SK-N-DZ (cell line): ENCODE results near the gene ZNF318.
"Not testable (repeated sequence)": the region's sequence is repeated elsewhere in the genome, so short reads cannot be mapped to it uniquely, and the experiment has no call there.

Experiments used
- DNase-seq: peaks from one replicate; pipeline ENCODE4 v3.0.0-alpha.2; 2015; ENCODE audit warnings: low spot score

Gene ZNF318

DNA sequence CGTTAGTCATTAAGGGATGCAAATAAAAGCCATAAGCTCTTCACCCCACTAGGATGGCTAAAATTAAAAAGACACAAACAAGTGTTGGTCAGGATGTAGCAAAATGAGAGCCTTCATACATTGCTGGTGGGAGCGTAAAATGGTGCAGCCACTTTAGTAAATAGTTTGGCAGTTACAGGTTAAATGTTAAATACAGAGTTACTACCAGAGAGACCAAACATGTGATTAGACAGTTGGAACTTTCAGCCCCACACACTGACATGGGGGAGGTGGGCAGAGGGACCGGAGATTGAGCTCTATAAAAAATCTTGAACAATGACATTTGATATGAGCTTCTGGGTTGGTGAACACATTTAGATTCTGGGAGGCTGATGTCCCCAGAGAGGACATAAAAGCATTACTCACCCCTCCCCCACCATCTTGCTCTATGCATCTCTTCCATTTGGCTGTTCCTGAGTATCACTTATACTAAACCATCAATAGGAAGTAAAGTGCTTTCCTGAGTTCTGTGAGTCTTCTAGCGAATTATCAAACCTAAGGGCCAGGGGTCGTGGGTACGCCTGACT, 20.4 kb upstream of the ZNF318 start:
- DNase-seq, result no peak

DNA sequence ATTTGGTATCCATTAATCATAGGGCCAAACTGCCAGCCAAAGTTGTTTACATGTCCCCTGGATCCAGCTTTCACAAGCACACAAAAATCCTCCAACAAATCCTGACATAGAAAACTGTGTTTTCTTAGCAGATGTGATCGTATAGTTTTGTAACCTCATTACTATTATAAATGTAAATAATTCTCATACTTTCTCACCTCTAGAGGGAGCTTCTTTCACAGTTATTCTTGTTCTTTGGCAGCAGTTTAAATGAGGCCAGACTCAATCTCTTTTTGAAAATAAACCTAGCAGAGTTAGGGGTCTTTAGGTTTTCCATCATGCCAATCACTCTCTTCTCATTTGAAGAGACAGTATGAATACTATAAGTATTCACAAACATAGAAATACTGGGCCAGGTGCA, 17.0 kb upstream of the ZNF318 start:
- no peak for DNase-seq

DNA sequence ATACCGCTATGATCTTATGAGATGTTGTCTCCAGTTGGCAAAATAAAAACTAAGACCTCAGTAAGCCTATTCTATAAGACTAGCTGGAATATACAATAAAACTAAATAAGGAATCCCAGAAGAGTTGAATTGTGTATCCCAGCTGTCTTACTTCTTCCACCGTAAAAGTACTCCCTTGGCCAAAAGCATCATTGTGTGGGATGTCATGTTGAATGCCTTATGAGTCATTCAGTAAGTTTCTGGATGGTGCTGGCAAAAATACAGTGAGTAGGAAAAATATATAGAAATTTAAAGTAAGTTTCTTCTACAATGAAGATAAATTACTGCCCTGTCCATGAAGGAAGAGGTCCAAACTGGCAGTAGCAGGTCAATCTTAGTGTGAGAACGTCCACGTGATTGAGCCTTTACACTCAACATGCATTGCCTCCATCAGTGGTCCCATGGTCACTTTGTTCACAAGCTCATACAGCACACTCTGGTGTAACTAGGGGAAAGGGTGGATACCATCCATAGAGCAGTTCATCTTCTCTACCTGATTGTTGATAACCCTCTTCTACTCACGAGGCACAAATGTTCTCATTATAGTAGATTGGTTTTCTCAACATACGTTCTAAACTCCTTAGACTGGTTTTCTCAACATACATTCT, 13.7 kb upstream of the ZNF318 start:
- no peak for DNase-seq

DNA sequence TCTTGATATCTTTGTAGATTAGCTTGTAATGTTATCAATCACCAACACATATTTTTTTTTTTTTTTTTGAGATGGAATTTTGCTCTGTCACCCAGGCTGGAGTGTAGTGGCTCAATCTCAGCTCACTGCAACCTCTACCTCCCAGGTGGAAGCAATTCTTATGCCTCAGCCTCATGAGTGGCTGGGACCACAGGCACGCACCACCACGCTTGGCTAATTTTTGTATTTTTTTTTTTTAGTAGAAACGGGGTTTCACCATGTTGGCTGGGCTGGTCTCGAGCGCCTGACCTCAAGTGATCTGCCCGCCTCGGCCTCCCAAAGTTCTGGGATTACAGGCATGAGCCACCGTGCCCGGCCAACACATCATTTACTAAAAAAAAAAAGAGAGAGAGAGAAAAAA, 11.4 kb upstream of the ZNF318 start:
- DNase-seq, result not testable (repeated sequence)

DNA sequence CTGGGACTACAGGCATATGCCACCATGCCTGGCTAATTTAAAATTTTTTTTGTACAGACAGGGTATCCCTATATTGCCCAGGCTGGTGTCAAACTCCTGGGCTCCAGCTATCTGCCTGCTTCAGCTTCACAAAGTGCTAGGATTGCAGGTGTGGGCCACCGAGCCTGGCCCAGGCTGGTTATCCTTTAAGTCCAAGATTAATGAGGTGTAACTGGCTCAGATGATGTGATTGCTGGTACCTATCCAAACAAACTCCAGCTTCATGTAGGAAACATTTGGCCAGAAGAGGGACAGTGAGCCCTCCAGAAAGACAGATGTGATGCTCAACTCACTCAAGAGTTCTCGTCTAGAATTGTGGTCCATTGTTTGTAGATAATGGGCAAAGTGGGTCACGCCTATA, 9.2 kb upstream of the ZNF318 start:
- no peak for DNase-seq

DNA sequence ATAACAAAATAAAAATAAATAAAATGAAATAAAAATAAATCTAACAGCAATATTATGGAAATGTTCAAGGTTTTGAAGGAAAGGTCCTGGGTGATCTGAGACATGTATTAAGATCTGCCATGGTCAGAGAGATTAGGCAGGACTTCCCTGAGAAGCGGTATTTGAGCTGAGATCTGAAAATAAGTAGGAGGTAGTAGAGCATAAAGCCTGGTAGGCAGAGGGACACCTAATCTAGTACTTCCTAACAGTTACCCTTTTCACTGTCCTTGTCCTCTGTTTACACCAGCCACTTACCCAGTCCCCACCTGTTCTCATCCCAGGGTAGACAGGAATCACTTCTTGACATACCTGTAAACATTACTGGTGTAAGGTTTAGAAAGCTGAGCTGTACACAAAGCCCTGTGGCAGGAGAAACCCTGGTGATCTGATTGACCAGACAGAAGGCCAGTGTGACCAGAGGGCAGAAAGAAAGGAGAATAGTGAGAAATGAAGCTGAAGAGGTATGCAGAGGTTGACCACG, 8.3 kb upstream of the ZNF318 start:
- DNase-seq, result no peak

DNA sequence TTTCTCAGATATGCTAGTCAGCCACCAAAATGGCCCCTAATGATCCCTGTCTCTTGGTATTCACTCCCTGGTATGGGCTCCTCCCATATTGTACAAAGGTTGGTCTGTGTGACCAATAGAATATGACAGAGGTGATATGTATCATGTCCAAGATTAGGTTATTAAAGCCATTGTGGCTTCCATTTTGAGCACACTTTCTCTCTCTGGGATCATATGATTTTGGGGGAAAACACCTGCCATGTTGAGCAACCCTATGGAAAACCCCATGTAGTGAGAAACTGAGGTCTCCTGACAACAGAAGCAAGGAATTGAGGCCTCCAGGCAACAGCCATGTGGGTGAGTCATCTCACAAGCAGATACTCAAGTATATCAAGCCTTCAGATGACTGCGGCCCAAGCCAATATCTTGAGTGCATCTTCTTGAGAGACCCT, 7.1 kb upstream of the ZNF318 start:
- DNase-seq, result no peak

DNA sequence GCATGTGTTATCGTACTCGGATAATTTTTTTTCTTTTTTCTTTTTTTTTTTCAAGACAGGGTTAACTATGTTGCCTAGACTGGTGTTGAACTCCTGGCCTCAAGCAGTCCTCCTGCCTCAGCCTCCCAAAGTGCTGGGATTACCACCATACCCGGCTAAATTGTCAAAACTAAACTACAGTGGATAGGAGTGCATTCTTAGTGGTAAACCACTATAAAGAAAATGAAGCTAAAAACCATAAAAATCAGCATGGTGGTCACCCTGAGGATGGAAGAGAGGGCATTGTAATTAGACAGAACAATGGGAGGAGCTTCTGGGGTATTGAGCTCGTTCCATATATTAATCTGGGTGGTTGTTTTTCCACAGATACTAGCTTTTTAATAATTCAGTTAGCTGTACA, 6.2 kb upstream of the ZNF318 start:
- DNase-seq, result no peak

DNA sequence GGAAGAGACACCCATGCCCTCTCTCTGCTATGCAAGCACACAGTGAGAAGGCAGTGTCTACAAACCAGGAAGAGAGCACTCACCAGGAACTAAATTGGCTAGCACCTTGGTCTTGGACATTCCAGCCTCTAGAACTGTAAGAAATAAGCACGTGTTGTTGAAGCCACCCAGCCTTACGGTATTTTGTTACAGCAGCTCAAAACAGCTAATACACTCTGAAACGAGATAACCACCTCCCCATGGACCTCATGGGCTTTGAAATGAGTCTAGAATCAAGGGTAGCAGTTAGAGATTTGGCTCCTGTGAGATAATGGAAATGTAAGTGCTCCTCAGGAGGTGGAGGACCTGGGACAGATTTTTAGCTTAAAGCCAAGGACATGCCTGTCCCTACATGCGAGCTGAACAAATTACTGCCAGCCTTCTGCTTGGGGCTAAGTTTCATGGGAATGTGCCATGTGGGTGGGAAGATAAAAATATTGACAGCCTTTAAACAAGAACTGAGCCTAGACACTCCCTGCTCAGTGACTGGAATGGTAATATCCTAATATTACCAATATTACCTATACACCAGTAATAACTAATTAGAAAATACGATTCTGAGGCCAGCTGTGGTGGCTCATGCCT, 3.9 kb upstream of the ZNF318 start:
- DNase-seq, result no peak

DNA sequence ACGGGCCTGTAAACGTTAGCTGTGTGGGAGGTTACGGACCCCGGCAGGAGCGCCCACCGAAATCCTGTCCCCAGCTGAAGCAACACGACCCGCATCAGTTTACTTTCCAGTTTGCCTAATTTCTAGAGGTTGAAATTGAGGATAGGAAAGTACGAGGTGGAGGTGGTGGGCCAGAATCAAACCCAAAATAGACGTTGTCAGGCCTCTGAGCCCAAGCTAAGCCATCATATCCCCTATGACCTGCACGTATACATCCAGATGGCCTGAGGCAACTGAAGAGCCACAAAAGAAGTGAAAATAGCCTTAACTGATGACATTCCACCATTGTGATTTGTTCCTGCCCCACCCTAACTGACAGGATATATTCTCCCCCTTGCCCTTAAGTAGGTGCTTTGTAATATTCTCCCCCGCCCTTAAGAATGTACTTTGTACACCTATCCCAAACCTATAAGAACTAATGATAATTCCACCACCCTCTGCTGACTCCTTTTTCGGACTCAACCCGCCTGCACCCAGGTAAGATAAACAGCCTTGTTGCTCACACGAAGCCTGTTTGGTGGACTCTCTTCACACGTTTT, 645 bp upstream of the ZNF318 start:
- DNase-seq, result not testable (repeated sequence)

DNA sequence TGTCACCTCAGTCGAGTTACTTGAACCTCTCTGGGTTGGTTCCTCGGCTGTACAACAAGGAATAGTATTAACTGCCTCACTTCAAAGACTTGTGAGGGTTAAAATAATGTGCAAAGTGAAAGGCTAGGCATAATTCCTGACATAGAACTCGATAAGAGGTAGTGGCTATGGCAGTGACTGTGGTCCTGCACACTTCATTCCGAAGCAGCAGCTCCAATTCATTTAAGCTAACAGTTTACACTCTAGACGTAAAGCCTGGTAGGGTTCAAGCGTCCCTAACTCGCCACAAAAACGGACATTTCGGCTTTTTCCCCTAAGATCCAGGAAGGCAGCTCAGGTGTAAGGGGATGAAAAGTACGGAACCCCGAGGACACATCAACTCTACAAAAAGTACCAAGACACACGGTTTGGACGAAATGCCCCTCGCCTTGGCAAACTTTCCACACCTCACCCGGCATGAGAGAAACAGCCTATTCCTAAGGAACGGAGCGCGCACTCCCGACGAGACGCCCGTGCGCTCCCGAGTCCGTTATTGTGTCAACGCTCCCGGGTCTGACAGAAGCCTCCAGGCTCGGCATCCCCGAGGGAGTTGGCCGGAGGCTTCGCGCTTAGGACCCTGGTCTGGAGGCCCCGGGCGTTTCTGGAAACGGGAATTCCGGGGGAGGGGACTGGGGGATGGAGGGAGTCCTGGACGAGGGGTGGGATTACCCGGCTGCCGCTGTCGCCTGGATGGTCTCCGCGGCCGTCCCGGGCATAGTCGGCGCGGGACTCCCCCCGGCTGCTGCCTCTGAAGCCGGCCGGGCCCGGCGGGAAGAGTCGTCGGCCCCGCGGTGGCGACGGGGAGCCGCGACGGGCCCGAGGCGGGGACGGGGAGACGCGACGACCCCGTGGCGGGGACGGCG, 937 bp downstream of the ZNF318 start:
- peak; percentile 55 for DNase-seq

DNA sequence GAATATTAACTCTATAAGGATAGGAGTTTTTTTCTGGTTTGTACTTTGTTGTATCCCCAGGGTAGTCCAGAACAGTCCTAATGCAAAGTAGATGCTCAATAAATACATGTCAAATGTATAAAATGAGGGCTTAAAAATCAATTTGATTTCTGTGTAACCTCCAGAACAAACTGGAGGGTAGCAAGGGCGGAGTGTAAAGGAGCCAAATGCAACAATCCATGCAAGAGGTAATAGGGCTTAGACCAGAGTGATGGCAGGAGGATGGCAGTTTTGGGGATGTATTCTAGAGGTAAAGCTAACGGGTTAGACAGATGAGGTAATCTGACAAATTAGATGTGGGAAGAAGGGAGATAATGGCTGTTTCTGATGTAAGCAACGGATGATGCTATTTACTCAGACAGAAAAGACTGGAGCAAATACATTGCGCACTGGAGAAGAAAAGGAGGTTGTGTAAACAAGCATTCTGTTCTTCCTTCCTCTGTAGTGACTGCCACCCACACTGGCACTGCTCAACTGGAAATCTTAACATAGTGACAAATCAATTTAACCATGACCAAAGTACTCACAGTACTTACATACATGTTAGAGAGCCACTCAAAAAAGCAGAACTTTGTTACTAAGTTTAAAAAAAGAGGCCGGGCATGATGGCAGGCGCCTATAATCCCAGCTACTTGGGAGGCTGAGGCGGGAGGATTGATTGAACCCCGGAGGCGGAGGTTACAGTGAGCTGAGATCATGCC, 2.0 kb downstream of the ZNF318 start:
- DNase-seq, result no peak

DNA sequence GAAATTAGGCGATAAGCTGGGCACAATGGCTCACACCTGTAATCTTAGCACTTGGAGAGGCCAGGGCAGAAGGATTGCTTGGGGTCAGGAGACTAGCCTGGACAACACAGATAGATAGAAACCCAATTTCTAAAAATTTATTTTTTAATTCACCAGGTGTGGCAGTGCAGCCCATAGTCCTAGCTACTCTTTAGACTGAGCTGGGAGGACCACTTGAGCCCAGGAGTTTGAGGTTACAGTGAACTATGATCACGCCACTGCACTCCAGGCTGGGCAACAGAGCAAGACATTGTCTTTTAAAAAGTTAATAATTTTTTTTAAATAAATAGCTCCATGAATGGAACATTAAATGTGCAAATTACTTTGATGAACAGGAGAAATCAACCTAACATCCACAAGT, 8.2 kb downstream of the ZNF318 start:
- DNase-seq, result no peak

DNA sequence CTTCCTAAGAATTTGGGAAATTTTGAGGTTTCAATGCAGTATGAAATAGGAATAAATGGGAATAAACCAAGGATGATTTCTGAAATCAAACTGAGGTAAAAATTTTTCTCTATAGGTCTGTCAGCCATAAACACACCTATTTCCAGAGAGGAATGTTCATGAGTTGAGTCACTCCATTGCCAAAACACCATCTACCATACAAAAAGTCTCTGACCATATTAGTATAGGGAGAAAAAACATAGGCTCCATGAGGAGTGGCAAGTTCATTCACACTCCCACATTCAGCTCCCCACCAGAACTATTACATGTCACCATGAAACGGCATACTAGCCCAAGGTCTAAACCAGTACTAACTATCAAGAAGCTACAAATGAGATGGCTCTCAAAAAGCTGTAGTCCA, 9.6 kb downstream of the ZNF318 start:
- DNase-seq, result no peak

DNA sequence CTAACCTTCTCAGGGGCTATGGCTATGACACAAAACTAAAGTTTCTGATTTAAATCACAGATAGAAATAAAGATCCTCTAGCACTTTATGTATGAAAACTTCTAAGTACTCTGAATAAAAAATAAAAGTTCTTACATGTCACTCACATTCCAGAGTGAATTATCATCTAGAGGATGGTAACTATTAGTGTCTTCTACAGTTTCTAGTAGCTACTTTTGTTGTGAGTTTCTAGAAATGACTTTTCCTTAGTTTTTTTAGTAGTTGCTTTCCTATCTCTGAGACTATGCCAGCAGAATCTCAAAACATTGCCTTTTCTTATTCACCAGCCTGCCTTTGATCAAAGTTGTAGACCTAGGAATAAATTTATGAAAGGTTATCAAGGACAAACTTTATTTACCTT, 10.1 kb downstream of the ZNF318 start:
- no peak for DNase-seq

DNA sequence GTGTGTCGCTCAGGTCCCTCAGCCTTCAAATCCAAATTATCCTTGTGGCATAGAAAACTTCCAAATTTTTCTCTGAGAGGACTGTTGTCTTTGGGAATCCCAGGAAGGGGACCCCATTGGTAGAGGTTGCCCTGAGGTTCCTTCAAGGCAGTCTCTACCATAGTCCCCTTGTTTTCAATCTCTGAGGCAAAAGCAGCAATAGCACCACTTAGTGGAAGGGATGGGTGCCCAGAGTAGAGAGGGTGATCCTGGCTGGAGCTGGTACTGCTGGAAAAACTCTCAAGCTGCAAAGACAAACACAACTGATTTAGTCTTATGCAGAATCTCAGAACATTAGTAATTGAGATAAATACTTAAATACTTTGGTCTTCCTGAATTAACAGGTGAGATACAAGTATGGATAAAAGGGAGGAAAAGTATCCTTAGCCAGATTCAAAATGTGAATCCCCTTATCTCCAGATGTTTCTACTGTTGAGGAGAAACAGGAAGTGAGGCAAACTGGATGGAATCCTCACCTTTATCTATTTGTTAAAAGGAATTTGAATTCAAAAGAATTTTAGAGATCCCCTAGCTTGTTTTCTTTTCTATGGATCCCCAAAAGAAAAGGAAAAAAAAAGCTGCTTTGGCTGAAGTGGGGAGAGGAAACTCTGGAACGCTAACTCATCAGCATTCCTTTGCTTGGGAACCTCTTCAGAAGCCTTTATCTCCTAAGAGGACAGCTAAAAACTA, 13.4 kb downstream of the ZNF318 start:
- no peak for DNase-seq

DNA sequence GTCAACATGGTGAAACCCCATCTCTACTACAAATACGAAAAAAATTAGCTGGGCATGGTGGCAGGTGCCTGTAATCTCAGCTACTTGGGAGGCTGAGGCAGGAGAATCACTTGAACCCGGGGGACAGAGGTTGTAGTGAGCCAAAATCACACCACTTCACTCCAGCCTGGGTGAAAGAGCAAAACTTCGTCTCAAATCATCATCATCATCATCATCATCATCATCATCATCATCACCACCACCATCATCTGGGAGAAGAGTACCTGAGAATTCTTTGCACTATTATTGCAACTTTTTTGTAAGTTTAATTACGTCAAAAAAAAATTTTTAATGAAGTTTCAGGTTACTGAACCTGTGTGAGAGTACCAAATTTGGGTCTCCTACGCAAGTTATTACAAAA, 17.5 kb downstream of the ZNF318 start:
- DNase-seq, result not testable (repeated sequence)

DNA sequence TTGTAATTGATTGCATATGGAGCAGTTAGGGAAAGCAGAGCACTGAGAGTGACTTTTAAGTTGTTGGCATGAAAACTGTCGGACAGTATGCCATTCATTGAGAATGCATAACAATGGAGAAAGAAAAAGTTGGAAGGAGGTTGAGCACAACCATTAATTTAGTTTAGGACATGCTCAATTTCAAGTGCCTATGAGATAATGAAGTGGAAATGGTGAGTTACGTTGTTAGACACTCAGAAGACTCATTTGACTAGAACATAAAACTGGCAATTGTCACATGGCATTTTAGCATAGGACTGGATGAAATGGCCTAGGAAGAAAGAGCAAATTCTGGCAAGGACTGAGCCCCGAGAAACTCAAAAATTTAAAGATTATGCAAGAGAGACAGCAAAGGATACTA, 22.0 kb downstream of the ZNF318 start:
- no peak for DNase-seq

DNA sequence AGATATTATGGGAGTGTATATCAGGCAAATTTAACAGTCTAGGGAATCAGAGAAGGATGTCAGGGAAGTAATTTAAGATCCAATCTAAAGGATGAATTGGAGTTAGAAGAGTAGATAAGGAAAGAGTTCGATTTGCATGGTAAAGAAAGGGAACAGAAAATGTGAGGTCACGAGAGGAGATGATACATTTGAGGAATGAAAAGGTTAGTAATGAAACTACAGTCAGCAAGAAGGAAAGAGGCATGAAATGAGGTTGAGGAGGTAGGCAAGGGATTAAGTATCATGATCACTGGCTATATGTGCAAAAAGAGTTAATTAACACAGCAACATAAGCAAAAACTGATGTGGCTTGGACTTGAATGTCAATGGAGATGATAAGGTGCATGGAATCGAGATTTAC, 22.4 kb downstream of the ZNF318 start:
- no peak for DNase-seq

DNA sequence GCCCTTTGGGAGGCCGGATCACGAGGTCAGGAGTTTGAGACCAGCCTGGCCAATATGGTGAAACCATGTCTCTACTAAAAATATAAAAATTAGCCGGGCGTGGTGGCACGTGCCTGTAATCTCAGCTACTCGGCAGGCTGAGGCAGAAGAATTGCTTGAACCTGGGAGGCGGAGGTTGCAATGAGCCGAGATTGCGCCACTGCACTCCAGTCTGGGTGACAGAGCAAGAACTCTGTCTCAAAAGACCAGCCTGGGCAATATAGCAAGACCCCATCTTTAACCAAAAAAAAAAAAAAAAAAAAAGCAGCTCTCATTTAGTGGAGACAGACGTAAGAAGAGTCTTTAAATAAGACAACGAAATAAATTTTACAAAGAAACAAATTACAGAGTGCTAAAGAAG, 23.2 kb downstream of the ZNF318 start:
- not testable (repeated sequence) for DNase-seq
